Stimulated activated naive CD8-positive, alpha-beta T cell treated with anti-CD3 and anti-CD28 coated beads, Interleukin-15, Interleukin-2, amounts not matched to agents 100 ng/mL and 50 ng/mL, for 24 hours (primary cell): Measurements from ENCODE around the gene NLGN2.

Source experiments
- H3K27ac Mint-ChIP-seq: one replicate; pipeline ENCODE4 v1.8.0; 2021; ENCODE audit warnings: mild to moderate bottlenecking, mixed read lengths
- H3K27me3 Mint-ChIP-seq: one replicate; pipeline ENCODE4 v1.8.0; 2021; ENCODE audit warnings: mixed read lengths
- H3K36me3 Mint-ChIP-seq: one replicate; pipeline ENCODE4 v1.8.0; 2021; ENCODE audit warnings: low read depth, mixed read lengths
- H3K4me1 Mint-ChIP-seq: one replicate; pipeline ENCODE4 v1.8.0; 2021; ENCODE audit warnings: low read depth, mixed read lengths
- H3K4me3 Mint-ChIP-seq: one replicate; pipeline ENCODE4 v1.8.0; 2021; ENCODE audit warnings: mild to moderate bottlenecking, mixed read lengths
- H3K9me3 Mint-ChIP-seq: one replicate; pipeline ENCODE4 v1.8.0; 2021; ENCODE audit warnings: mixed read lengths

NLGN2 gene

DNA sequence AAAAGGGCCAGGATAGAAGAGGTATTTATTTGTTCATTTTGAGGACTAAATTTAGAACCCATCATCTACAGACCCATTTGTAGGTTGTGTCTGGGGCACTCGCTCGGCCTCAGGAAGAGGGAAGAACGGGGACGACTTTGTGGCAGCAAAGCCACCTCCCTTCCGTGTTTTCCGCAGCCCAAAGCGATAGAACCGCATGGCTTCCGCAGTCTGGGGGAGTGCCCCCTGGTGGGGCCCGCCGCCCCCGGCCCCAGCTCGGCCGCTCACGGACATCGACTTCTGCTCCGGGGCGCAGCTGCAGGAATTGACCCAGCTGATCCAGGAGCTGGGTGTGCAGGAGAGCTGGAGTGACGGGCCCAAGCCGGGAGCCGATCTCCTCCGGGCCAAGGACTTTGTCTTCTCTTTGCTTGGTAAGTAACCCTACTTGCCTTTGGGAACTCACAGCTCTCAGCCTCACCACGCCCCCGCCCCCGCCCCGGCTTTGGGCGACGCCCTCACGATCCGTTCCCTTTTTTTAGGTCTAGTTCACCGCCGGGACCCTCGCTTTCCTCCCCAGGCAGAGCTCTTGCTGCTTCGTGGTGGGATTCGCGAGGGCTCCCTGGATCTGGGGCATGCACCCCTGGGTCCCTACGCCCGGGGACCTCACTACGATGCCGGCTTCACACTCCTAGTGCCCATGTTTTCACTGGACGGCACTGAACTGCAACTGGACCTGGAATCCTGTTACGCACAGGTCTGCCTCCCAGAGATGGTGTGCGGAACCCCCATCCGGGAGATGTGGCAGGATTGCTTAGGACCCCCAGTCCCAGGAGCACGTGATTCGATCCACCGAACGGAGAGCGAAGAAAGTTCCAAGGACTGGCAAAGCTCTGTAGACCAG, 28.3 kb downstream of the NLGN2 start:
- peak overlapping the region; percentile 95 for H3K27ac Mint-ChIP-seq
- peaks cover 49% of the 10 kb centered on the region for H3K4me1 Mint-ChIP-seq
- peak overlapping the region; percentile 92 for H3K4me3 Mint-ChIP-seq
- no peaks in the 10 kb centered on the region for H3K9me3 Mint-ChIP-seq
- H3K36me3 Mint-ChIP-seq: peaks cover 4% of the 10 kb centered on the region
- H3K27me3 Mint-ChIP-seq: peaks cover 17% of the 10 kb centered on the region

DNA sequence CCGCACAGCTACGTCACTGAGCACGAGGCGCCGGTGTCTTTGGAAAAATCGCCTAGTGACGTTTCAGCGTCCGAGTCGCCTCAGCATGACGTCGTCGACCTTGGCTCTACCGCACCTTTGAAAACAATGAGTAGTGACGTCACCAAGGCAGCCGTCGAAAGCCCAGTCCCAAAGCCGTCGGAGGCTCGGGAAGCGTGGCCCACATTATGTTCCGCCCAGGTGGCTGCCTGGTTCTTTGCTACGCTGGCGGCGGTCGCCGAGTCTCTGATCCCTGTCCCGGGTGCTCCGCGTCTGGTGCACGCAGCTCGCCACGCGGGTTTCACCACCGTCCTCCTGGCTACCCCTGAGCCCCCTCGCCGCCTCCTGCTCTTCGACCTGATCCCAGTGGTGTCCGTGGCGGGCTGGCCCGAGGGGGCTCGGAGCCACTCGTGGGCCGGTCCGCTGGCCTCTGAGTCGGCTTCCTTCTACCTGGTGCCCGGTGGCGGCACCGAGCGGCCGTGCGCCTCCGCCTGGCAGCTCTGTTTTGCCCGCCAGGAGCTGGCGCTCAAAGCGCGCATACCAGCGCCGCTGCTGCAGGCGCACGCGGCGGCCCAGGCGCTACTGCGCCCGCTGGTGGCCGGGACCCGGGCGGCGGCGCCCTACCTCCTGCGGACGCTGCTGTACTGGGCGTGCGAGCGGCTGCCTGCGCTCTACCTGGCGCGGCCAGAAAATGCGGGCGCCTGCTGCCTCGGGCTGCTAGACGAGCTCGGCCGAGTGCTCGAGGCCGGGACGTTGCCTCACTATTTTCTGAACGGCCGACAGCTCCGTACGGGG, 29.1 kb downstream of the NLGN2 start:
- H3K4me1 Mint-ChIP-seq: peaks cover 50% of the 10 kb centered on the region
- peaks cover 4% of the 10 kb centered on the region for H3K36me3 Mint-ChIP-seq
- peak overlapping the region; percentile 92 for H3K4me3 Mint-ChIP-seq
- H3K27ac Mint-ChIP-seq: peak overlapping the region; percentile 95
- peaks cover 23% of the 10 kb centered on the region for H3K27me3 Mint-ChIP-seq
- H3K9me3 Mint-ChIP-seq: no peaks in the 10 kb centered on the region

DNA sequence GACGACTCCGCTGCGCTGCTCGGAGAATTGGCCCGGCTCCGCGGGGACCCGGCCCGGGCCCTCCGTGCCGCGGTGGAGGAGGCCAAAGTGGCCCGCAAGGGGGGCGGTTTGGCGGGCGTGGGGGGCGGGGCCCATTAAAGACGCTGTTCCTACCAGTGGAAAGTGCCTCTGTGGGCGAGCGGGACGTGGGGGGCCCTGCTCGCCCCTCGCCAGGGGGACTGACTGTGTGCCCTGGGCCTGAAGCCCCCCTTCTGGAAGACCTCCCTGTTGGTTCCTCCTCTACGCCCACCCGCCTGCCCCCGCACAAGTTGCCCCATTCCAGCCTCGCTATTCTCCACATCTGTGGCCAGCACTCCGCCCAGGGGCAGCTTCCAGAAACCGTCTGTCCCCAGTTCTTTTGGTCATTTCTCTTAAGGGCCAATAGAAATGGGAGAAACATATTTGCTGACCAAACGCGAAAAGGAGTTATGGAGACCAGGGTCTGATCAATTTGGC, 29.8 kb downstream of the NLGN2 start:
- Mint-ChIP-seq H3K4me3 (peak overlapping the region; percentile 92), H3K36me3 (peaks cover 4% of the 10 kb centered on the region), H3K27ac (peak overlapping the region; percentile 37), H3K27me3 (peaks cover 30% of the 10 kb centered on the region), H3K9me3 (no peaks in the 10 kb centered on the region), H3K4me1 (peaks cover 50% of the 10 kb centered on the region)

DNA sequence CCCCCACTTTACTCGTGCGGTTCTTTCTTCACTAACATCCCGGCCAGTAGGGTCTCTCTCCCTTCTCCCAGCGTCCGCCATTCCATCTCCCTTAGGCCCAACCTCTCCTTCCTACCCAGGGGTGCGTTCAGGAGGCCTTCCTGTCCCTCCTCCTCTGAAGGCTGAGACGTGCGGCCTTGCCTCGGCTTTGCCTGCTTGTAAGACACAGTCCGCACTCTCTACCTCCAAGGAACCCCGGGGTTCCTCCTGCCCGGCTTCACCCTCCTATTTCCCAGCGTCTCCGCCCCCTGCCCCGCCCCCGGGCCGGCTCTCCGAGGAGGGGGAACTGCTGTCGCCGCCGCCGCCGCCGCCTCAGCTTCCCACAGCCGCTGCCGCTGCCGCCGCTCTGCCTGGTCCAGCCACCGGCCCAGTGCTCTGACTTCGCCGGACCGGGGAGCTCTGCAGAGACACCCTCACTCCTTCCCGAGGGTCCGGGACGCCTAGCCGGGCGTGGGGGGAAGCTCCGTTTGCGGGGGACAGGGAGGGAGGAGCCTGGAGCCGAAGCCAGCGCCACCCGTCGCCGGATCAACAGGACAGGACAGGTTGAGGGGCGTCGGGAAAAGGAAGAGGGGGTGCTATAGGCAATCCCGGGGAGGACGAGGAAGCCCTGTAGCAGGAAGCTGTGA, 30.4 kb downstream of the NLGN2 start:
- Mint-ChIP-seq H3K27ac (peak overlapping the region; percentile 37), H3K36me3 (peaks cover 4% of the 10 kb centered on the region), H3K27me3 (peaks cover 32% of the 10 kb centered on the region), H3K4me1 (peaks cover 50% of the 10 kb centered on the region), H3K9me3 (no peaks in the 10 kb centered on the region), H3K4me3 (peak overlapping the region; percentile 81)

DNA sequence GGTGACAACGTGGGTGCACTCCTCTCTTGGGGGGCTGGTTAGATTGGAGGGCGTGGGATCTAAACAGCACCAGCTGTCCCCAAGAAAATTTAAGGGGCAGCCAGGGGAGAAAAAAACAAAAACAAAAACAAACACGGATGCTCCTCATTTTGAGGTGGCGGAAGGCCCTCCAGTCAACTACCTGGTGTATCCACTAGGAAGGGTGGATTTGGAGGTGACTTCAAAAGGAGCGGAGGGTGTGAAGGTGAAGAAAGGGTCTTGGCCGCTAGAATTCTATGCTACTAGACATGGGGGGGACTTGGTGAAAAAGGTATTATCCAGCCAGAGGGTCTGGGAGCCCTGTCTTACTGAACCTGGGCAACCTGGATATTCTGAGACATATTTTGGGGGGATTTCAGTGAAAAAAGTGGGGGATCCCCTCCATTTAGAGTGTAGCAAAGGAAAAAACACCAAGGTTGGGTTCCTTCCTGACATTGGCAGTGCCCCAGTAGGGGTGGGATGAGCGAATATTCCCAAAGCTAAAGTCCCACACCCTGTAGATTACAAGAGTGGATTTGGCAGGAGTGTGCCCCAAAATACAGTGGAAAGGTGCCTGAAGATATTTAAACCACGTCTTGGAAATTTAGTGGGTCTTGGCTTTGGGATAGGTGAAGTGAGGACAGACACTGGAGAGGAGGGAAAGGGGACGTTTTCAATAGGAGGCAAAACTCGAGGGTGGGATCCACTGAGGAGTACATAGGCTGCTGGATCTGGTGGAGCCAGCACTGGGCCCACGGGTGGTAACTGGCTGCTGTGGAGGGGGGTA, 31.2 kb downstream of the NLGN2 start:
- peaks cover 36% of the 10 kb centered on the region for H3K27me3 Mint-ChIP-seq
- H3K4me3 Mint-ChIP-seq: peak overlapping the region; percentile 81
- H3K4me1 Mint-ChIP-seq: peaks cover 50% of the 10 kb centered on the region
- H3K9me3 Mint-ChIP-seq: no peaks in the 10 kb centered on the region
- H3K27ac Mint-ChIP-seq: no peak overlapping the region
- H3K36me3 Mint-ChIP-seq: peaks cover 4% of the 10 kb centered on the region

DNA sequence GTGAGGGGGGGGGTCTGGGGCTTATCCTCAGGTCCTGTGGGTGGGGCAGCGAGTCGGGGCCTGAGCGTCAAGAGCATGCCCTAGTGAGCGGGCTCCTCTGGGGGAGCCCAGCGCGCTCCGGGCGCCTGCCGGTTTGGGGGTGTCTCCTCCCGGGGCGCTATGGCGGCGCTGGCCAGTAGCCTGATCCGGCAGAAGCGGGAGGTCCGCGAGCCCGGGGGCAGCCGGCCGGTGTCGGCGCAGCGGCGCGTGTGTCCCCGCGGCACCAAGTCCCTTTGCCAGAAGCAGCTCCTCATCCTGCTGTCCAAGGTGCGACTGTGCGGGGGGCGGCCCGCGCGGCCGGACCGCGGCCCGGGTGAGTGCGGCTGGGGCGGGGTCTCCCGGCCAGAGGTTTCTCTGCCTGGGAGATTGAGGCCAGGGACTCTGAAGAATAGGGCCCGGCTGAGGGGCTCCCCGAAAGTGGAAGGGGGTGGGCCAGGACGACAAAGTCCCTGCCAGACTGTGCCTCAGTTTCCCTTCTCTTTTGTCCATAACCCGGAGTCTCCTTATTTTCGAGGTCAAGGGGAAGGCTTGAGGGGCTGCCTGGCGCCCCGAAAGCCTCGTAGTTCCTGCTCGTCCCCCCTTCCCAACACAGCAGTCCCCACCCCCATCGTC, 31.9 kb downstream of the NLGN2 start, which contains the start of gene FGF11:
Gene FGF11 (plus strand): TSS at position 51 of the 651 bp plus-strand sequence. CDS start 109 bp downstream, at position 160.
- H3K4me3 Mint-ChIP-seq: peak within 1 kb of the TSS; percentile 81
- H3K36me3 Mint-ChIP-seq: peaks cover 4% of the 10 kb centered on the region
- peaks cover 44% of the 10 kb centered on the region for H3K27me3 Mint-ChIP-seq
- no peaks in the 10 kb centered on the region for H3K9me3 Mint-ChIP-seq
- H3K27ac Mint-ChIP-seq: peak within 1 kb of the TSS; percentile 71
- peaks cover 53% of the 10 kb centered on the region for H3K4me1 Mint-ChIP-seq

DNA sequence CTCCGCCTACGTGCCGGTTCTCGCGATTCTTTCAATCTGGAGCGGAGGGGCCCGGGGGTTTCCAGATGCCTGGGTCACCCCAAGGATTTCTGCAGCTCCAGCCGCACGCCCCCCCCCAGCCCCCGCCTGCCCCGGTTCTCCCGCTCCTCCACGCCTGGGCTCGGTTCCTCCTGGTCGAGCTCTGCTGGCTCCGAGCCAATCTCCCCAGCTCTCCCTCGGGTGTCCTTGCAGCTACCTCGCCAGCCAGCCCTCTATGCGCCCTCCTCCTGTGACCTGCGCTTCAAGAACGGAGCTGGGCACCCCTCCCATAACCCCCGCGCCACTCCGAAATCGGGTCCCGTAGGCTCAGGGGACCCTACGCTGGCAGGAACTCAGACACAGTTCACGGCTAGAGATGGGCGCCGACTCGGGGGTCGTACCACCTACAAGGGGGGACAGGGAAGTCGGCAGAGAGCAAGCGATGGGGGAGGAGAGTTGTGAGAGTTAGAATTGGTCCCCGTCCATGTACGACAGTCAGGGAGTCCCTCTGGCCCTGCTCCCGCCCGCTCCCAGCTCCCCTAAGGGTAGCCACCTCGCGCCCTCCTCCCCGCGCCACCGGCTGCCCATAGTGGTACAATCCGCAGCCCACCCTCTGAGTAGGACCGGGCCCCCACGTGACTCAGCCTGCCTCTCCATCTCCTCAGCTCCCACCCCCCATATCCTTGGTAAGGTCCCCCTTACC, 32.6 kb downstream of the NLGN2 start:
- Mint-ChIP-seq H3K27ac (peak overlapping the region; percentile 71), H3K4me3 (peak overlapping the region; percentile 81), H3K36me3 (peaks cover 4% of the 10 kb centered on the region), H3K27me3 (peaks cover 49% of the 10 kb centered on the region), H3K9me3 (no peaks in the 10 kb centered on the region), H3K4me1 (peaks cover 55% of the 10 kb centered on the region)

DNA sequence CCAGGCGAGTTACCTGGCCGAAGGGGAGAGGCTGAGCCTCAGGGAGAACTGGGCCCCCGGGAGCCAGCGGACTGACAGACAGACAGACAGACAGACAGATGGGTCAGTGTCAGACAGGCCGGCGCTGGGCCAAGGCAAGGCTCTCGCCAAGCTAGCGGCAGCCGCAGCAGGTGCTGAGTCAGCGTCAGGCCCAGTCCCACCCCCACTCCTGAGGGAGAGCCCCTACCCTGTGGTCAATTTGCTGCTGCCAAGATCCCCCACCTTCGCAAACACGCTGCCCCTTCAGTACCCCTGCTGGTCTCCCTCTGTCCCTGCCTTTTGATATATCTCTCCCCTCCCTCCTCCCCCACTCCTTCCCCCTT, 33.2 kb downstream of the NLGN2 start:
- Mint-ChIP-seq H3K4me1 (peaks cover 57% of the 10 kb centered on the region), H3K36me3 (peaks cover 4% of the 10 kb centered on the region), H3K27ac (no peak overlapping the region), H3K4me3 (peak overlapping the region; percentile 81), H3K9me3 (no peaks in the 10 kb centered on the region), H3K27me3 (peaks cover 54% of the 10 kb centered on the region)

DNA sequence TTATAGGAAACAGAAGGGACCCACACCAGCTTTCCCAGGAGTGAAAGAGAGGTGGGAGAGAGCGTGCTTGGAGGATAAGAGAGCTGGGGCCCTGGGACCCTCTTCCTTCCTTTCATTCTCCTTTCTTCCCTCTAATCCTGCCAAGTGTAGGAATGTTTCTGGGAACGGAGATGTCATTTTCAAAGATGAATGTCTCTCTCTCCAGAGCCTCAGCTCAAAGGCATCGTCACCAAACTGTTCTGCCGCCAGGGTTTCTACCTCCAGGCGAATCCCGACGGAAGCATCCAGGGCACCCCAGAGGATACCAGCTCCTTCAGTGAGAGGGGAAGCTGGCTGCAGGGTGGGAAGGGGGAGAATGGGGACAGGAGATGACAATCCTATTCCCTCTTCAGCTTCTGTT, 33.6 kb downstream of the NLGN2 start:
- Mint-ChIP-seq H3K27ac (no peak overlapping the region), H3K4me1 (peaks cover 58% of the 10 kb centered on the region), H3K27me3 (peaks cover 58% of the 10 kb centered on the region), H3K9me3 (no peaks in the 10 kb centered on the region), H3K36me3 (peaks cover 4% of the 10 kb centered on the region), H3K4me3 (no peak overlapping the region)

DNA sequence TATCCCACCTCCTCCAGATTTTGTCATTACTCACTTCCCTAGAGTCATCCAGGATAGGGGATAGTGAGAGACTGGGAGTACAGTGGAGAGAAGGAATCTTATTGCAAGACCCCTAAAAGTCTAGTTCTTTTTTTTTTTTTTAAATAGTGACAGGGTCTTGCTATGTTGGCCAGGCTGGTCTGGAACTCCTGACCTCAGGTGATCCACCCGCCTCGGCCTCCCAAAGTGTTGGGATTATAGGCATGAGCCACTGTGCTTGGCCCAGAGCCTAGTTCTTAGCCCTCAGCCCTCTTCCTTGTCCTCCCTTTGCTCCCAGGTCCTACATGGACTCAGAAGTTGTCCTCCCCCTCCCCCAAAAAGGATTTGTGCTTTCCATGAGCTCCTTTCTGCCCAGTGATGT, 34.5 kb downstream of the NLGN2 start:
- H3K4me1 Mint-ChIP-seq: peaks cover 53% of the 10 kb centered on the region
- peaks cover 4% of the 10 kb centered on the region for H3K36me3 Mint-ChIP-seq
- H3K9me3 Mint-ChIP-seq: no peaks in the 10 kb centered on the region
- no peak overlapping the region for H3K27ac Mint-ChIP-seq
- H3K4me3 Mint-ChIP-seq: no peak overlapping the region
- peaks cover 64% of the 10 kb centered on the region for H3K27me3 Mint-ChIP-seq

DNA sequence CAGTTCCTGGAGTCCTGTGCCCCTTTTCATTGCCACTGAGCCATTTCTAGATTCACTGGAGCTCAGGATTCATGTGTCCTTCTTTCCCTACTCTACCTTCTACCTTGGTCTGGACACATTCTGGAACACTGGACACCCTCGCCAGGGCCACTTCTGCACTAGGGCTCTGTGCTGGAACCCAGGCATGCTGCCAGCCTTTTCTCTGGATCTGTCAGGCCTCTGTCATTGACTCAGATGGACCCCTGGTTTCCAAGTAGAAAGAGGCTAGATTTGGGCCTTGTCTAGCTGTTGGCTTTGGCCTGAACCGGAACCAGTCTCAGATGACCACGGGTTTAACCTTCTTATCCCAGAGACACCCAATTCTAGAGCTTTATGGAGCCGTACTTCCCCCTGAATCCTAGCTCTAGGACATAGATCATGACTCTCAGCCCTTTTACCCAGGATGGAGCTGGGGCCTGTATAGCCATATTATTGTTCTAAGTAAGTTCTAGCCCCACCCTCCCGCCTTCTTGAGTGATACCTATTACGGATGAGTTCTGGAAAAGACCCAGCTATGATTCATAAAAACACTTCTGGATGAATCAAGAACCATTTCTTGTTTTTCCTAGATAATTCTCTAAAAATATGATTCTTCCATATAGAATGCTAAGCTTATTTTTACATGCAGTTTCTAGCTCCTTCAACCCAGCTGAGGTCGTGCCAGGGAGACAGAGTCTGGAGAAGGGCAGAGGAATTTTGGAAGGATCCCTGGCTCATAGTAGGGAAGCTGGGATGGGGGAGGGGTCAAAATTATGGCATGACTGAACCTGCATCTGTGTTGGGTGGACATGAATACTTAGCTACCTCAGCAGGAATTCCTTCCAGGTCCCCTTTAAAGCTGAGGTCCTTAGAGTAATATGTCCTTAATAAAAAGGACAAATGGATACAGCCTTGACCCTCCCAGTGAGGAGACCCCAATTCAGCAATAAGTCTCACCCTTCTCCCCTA, 36.1 kb downstream of the NLGN2 start:
- Mint-ChIP-seq H3K27ac (no peak overlapping the region), H3K27me3 (peaks cover 67% of the 10 kb centered on the region), H3K4me3 (no peak overlapping the region), H3K36me3 (peaks cover 5% of the 10 kb centered on the region), H3K4me1 (peaks cover 39% of the 10 kb centered on the region), H3K9me3 (no peaks in the 10 kb centered on the region)
